ENCODE measurements around the gene MYL7. TPM values are rescaled to one million over a fixed set of nuclear protein-coding genes. Genes with fewer than 3 reads are reported as not detected.

The MYL7 gene
- polyA plus RNA-seq, 1 of the 3 experiments (the other 2 are of a cell fraction): not detected

GRCh38 chr7:44173911-44174693 is 33.0 kb upstream of the MYL7 start (continued):
- TF ChIP-seq SMC3 (IDR thresholded peaks at IDR 0.05; ENCODE audit: low read depth, low read length) (no peak), CHD2 (IDR thresholded peaks at IDR 0.05; ENCODE audit: low read length, partially characterized antibody) (no peak)

GRCh38 chr7:44172803-44173424 is 31.8 kb upstream of the MYL7 start:
- Histone ChIP-seq H4K20me1 (ENCODE audit: insufficient read depth) (no peaks in the 10 kb centered on the region), H3K27me3 (ENCODE audit: insufficient read depth) (no peaks in the 10 kb centered on the region; the same call in 1 of the 2 replicates), H3K4me3 (ENCODE audit: low read depth in 2 of 2, low read length in 1 of 2) (no peak overlapping the region), H3K27ac (ENCODE audit: low read depth in 2 of 2, low read length in 1 of 2) (no peak overlapping the region), H3F3A (replicated peaks; ENCODE audit: insufficient read depth) (no peaks in the 10 kb centered on the region), H3K79me2 (ENCODE audit: insufficient read depth) (no peaks in the 10 kb centered on the region), H3K4me1 (ENCODE audit: control insufficient read depth in 1 of 2, insufficient read depth in 2 of 2, low read depth in 1 of 2, low read length in 1 of 2) (peaks cover 2 to 8% of the 10 kb centered on the region in 2 experiments; a peak in 2 of 4 replicates), H3K9me3 (no peaks in the 10 kb centered on the region), H3K9ac (no peak overlapping the region), H3K36me3 (replicated peaks in 1 of 2; ENCODE audit: control insufficient read depth in 1 of 2, insufficient read depth in 2 of 2, low read length in 1 of 2) (no peaks in the 10 kb centered on the region), H3K4me2 (no peak overlapping the region), H3K9me2 (no peaks in the 10 kb centered on the region), H2AFZ (ENCODE audit: low read depth) (no peak overlapping the region)
- POLR2A ChIA-PET: no interaction called here
- DNase-seq: no peak
- 69% methylated on average over 6 of the region's 6 CpGs for WGBS (ENCODE audit: low lambda C conversion rate)
- CTCF ChIA-PET: interaction anchor here (0.9 to 2.3 kb wide), 5 partner anchors 10 to 24 kb away, joined by 3 to 9 read pairs (median 4); no protein-coding TSS in a partner anchor
- TF ChIP-seq RAD21 (IDR thresholded peaks at IDR 0.05; ENCODE audit: low read length) (no peak), USF1 (IDR thresholded peaks at IDR 0.05; ENCODE audit: borderline replicate concordance, low read depth) (no peak), TEAD4 (IDR thresholded peaks at IDR 0.05; ENCODE audit: borderline replicate concordance, insufficient read depth) (no peak), FOXJ3 (CRISPR knock-in tag; IDR thresholded peaks at IDR 0.05) (no peak), FOXM1 (IDR thresholded peaks at IDR 0.05; ENCODE audit: low read depth) (no peak), CHD2 (IDR thresholded peaks at IDR 0.05; ENCODE audit: low read length, partially characterized antibody) (no peak), GATA2 (CRISPR knock-in tag; IDR thresholded peaks at IDR 0.05) (no peak), ZBTB33 (IDR thresholded peaks at IDR 0.05; ENCODE audit: borderline replicate concordance, low read depth) (no peak), TCF12 (IDR thresholded peaks at IDR 0.05) (no peak), CTCF (IDR thresholded peaks at IDR 0.05) (no peak), RFX5 (IDR thresholded peaks at IDR 0.05; ENCODE audit: low read length) (no peak), EZH2phosphoT487 (IDR thresholded peaks at IDR 0.05; ENCODE audit: borderline replicate concordance, low read depth) (no peak), MAX (IDR thresholded peaks at IDR 0.05; ENCODE audit: low read depth) (no peak), SIN3A (IDR thresholded peaks at IDR 0.05; ENCODE audit: borderline replicate concordance, low read depth, low read length) (no peak)
